OCI-LY3 (cell line): Measurements from ENCODE around the gene NUCKS1.

Experiments
- H2AFZ ChIP-seq: fragments of 200-600, 300-600 bp; shearing (Covaris generic); 2 replicates; pipeline ENCODE4 v1.6.0; 2014; ENCODE audit warnings: antibody characterized with exemption, low read depth, low read length
- H3K27ac ChIP-seq: fragments of 200-600, 300-600 bp; sonication (generic); 2 replicates; pipeline ENCODE4 v1.5.1; 2014; ENCODE audit warnings: mild to moderate bottlenecking, low read length, moderate library complexity, mixed read lengths
- H3K27me3 ChIP-seq: fragments of 200-600, 300-600 bp; sonication (generic); 2 replicates; pipeline ENCODE4 v1.6.1; 2014; ENCODE audit warnings: low read depth, low read length, mixed read lengths
- H3K36me3 ChIP-seq: fragments of 200-600, 300-600 bp; sonication (generic); replicated peaks from 2 replicates; pipeline ENCODE3; 2014; ENCODE audit warnings: low read depth, low read length, mixed read lengths
- H3K4me1 ChIP-seq: fragments of 300-600, 200-600 bp; sonication (generic); 2 replicates; pipeline ENCODE4 v1.6.1; 2014; ENCODE audit warnings: low read length, mixed read lengths
- H3K4me2 ChIP-seq: fragments of 200-600, 300-600 bp; sonication (generic); 2 replicates; pipeline ENCODE4 v1.6.1; 2014; ENCODE audit warnings: low read length, mixed read lengths
- H3K4me3 ChIP-seq: fragments of 300-600, 200-600 bp; sonication (generic); 2 replicates; pipeline ENCODE4 v1.5.1; 2014; ENCODE audit warnings: antibody characterized with exemption, mild to moderate bottlenecking, low read length, moderate library complexity
- H3K79me2 ChIP-seq: fragments of 300-600, 200-600 bp; shearing (Covaris generic); 2 replicates; pipeline ENCODE4 v1.6.1; 2014; ENCODE audit warnings: mild to moderate bottlenecking, low read length, mixed read lengths
- H3K9ac ChIP-seq: fragments of 300-600, 200-600 bp; shearing (Covaris generic); 2 replicates; pipeline ENCODE4 v1.6.0; 2014; ENCODE audit warnings: mild to moderate bottlenecking, low read length, moderate library complexity
- H3K9me3 ChIP-seq: fragments of 200-600, 300-600 bp; shearing (Covaris generic); 2 replicates; pipeline ENCODE4 v1.6.1; 2014; ENCODE audit warnings: low read length, mixed read lengths; ENCODE audit not compliant: insufficient read depth
- H4K20me1 ChIP-seq: fragments of 200-600, 300-600 bp; sonication (generic); 2 replicates; pipeline ENCODE4 v1.6.1; 2016; ENCODE audit warnings: low read length, mixed read lengths; ENCODE audit not compliant: insufficient read depth
- EZH2phosphoT487 ChIP-seq: fragments of 200-600 bp; shearing (Covaris generic); IDR thresholded peaks from 2 replicates; pipeline ENCODE4 v1.6.1; 2018; ENCODE audit warnings: antibody characterized with exemption, mixed run types, low read depth
- TF ChIP-seq, protein P1 (sequence below): fragments of 200-600, 300-600 bp; sonication (generic); IDR thresholded peaks from 2 replicates; pipeline ENCODE4 v1.5.1; 2014; ENCODE audit warnings: antibody characterized with exemption, low read length, low read depth

Gene NUCKS1

DNA sequence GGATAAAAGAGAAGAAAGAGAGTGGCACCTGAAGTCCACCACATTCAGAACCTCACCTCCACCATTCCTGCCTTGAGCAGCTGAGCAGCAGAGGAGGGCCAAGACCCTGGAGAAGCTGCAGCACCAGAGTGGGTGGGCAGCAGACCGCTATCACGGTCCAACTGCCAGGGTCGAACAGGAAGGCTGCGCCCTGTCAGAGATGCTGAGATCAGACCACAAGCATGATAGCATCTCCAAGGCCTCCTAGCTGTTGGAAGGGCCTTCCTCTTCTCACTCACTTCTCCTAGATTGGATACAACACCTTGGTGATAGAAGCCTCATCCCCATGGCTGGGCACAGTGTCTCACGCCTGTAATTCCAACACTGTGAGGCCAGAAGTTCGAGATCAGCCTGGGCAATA lies 57.6 kb downstream of the NUCKS1 start:
- TF ChIP-seq EZH2phosphoT487, result no peak
- TF ChIP-seq, protein P1, sequence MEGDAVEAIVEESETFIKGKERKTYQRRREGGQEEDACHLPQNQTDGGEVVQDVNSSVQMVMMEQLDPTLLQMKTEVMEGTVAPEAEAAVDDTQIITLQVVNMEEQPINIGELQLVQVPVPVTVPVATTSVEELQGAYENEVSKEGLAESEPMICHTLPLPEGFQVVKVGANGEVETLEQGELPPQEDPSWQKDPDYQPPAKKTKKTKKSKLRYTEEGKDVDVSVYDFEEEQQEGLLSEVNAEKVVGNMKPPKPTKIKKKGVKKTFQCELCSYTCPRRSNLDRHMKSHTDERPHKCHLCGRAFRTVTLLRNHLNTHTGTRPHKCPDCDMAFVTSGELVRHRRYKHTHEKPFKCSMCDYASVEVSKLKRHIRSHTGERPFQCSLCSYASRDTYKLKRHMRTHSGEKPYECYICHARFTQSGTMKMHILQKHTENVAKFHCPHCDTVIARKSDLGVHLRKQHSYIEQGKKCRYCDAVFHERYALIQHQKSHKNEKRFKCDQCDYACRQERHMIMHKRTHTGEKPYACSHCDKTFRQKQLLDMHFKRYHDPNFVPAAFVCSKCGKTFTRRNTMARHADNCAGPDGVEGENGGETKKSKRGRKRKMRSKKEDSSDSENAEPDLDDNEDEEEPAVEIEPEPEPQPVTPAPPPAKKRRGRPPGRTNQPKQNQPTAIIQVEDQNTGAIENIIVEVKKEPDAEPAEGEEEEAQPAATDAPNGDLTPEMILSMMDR, result no peak
- H2AFZ ChIP-seq, result no peak overlapping the region
- no peaks in the 10 kb centered on the region for H4K20me1 ChIP-seq
- no peak overlapping the region for H3K27ac ChIP-seq
- H3K27me3 ChIP-seq, result no peaks in the 10 kb centered on the region
- H3K9ac ChIP-seq, result no peak overlapping the region
- H3K4me3 ChIP-seq, result no peak overlapping the region
- H3K79me2 ChIP-seq, result no peaks in the 10 kb centered on the region
- H3K36me3 ChIP-seq, result peaks cover 2% of the 10 kb centered on the region
- H3K9me3 ChIP-seq, result no peaks in the 10 kb centered on the region
- H3K4me1 ChIP-seq, result peaks cover 9% of the 10 kb centered on the region
- H3K4me2 ChIP-seq, result no peak overlapping the region

DNA sequence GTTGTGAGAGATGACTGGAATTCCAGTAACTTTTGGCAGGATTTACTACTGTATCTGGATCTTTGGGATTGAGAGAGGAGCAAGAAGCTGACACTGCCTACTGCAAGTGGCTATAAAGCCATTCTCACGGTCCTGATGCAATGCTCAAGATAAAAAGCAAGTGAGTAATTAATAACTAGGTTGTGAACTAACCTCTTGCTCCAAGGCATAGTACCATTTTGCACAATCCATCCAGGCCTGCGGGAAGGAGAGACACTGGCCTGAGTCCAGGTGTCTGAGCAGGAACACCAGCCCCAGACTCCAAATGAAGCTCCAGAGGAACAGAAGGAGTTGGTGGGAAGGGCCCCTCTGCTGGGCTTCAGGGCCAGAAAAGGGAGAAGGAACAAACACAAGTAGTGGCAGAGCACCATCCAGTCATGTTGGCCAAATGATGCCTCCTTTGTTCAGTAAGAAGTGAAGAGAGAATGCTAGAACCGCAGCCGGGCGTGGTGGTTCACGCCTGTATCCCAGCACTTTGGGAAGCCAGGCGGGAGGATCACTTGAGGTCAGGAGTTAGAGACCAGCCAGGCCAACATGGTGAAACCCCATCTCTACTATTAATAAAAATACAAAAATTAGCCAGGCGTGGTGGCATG lies 59.7 kb downstream of the NUCKS1 start:
- H3K4me1 ChIP-seq, result peaks cover 10% of the 10 kb centered on the region
- no peaks in the 10 kb centered on the region for H3K36me3 ChIP-seq
- no peaks in the 10 kb centered on the region for H3K27me3 ChIP-seq
- H3K4me2 ChIP-seq, result no peak overlapping the region
- no peak overlapping the region for H3K4me3 ChIP-seq
- no peaks in the 10 kb centered on the region for H4K20me1 ChIP-seq
- H3K27ac ChIP-seq, result no peak overlapping the region
- H3K9ac ChIP-seq, result no peak overlapping the region
- no peaks in the 10 kb centered on the region for H3K79me2 ChIP-seq
- no peaks in the 10 kb centered on the region for H3K9me3 ChIP-seq
- H2AFZ ChIP-seq, result no peak overlapping the region
- TF ChIP-seq, protein P1, result no peak
- TF ChIP-seq EZH2phosphoT487, result no peak

DNA sequence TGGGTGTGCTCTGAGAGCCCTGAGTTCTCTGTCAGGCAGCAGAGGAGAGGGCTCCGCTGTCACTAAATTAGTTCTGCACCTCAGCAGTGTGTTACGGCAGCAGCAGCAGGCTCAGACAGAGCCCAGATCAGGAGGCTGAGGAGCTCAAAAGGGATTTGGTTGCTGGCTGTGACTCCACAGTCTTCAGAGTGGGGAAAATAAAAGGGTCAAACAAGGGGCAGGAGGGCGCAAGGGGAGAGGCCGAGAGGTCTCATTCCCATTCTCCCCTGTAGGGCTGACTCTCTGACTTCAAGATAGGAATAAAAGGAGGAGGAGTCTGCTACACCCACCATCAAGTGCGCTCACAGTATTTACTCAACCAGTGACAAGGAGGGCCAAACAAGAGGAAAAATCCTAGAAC lies 60.5 kb downstream of the NUCKS1 start:
- H3K4me3 ChIP-seq, result no peak overlapping the region
- no peaks in the 10 kb centered on the region for H3K36me3 ChIP-seq
- H3K9me3 ChIP-seq, result no peaks in the 10 kb centered on the region
- TF ChIP-seq, protein P1, result no peak
- TF ChIP-seq EZH2phosphoT487, result no peak
- peaks cover 10% of the 10 kb centered on the region for H3K4me1 ChIP-seq
- H3K4me2 ChIP-seq, result no peak overlapping the region
- no peaks in the 10 kb centered on the region for H3K79me2 ChIP-seq
- H3K27ac ChIP-seq, result no peak overlapping the region
- H4K20me1 ChIP-seq, result no peaks in the 10 kb centered on the region
- no peak overlapping the region for H3K9ac ChIP-seq
- no peak overlapping the region for H2AFZ ChIP-seq
- no peaks in the 10 kb centered on the region for H3K27me3 ChIP-seq

DNA sequence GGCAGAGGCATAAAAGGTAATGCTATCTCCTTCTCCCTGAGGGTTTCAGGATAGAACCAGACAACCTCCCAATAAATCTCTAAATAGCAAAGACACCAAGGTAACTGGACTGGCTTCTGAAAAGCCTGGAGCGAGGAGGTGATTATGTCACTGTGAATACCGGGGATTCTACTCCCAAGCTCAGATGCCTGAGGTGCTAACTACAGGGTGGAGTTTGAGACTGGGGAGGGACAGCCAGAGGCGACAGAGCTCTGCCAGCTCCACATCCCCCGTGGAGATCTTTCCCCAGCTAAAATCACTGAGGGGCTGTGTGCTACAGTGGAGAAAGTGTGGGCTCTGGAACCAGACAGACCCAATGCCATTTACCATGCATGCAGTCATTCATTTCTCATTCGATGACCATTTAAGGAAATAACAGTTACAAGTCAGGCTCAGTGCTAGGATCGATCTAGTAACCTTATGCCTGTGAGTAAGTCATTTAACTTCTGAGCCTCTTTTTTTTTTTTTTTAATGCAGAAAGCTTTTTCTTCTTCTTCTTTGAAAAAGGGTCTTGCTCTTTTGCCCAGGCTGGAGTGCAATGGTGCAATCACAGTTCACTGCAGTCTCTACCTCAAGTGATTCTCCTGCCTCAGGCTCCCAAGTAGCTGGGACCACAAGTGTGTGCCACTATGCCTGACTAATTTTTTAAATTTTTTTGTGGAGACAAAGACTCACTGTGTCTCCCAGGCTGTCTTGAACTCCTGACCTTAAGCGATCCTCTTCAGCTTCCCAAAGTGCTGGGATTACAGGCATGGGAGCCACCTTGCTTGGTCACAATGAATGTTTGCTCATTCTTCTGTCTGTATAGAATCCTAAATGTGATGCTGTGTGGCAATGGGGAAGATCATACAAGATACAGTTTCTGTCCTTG lies 61.6 kb downstream of the NUCKS1 start:
- H4K20me1 ChIP-seq, result no peaks in the 10 kb centered on the region
- TF ChIP-seq EZH2phosphoT487, result no peak
- TF ChIP-seq, protein P1, result no peak
- H3K36me3 ChIP-seq, result no peaks in the 10 kb centered on the region
- H3K9ac ChIP-seq, result no peak overlapping the region
- H3K4me3 ChIP-seq, result no peak overlapping the region
- peaks cover 10% of the 10 kb centered on the region for H3K4me1 ChIP-seq
- H3K4me2 ChIP-seq, result no peak overlapping the region
- no peak overlapping the region for H3K27ac ChIP-seq
- H3K9me3 ChIP-seq, result no peaks in the 10 kb centered on the region
- H3K27me3 ChIP-seq, result no peaks in the 10 kb centered on the region
- H2AFZ ChIP-seq, result no peak overlapping the region
- no peaks in the 10 kb centered on the region for H3K79me2 ChIP-seq
